Body of pancreas (tissue), 4 donors: Measurements from ENCODE around the gene UPP2.

Source experiments
- POLR2A ChIP-seq, 3 donors: fragments of 450-650 bp; IDR thresholded peaks; one replicate each; pipeline ENCODE4 v1.6.1; 2016; ENCODE audit warnings: antibody characterized with exemption in 3 of 3, mild to moderate bottlenecking in 2 of 3
- TF ChIP-seq, protein P1 (sequence below), 7 experiments: fragments of 450-650 bp in 4 of 7; fragments of 200-600 bp in 3 of 7; sonication (generic) in 3 of 7; IDR thresholded peaks; one replicate each; pipeline ENCODE4 v1.5.1; 2016 to 2019; ENCODE audit warnings: antibody characterized with exemption in 7 of 7

DNA sequence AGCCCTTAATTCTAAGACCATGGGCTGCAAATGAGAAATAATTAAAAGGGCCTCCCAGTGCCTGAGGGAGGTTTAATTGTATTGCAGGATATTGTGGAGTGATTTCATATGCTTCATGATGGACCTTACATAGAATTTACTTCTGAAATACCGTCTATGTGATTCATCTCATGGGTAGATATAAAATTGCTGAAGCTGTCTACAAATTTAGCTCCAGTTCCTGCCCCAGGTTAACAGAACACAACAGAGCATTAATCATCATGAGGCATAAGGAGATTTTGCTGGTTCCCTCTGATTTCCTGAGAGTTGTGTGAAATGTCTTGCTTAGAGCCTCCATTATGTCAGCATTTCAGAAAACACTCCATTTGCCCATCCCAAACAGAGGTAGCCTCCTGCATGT is 770 bp downstream of the UPP2 start:
- TF ChIP-seq POLR2A (IDR thresholded peaks at IDR 0.05), result no peak
- TF ChIP-seq, protein P1, sequence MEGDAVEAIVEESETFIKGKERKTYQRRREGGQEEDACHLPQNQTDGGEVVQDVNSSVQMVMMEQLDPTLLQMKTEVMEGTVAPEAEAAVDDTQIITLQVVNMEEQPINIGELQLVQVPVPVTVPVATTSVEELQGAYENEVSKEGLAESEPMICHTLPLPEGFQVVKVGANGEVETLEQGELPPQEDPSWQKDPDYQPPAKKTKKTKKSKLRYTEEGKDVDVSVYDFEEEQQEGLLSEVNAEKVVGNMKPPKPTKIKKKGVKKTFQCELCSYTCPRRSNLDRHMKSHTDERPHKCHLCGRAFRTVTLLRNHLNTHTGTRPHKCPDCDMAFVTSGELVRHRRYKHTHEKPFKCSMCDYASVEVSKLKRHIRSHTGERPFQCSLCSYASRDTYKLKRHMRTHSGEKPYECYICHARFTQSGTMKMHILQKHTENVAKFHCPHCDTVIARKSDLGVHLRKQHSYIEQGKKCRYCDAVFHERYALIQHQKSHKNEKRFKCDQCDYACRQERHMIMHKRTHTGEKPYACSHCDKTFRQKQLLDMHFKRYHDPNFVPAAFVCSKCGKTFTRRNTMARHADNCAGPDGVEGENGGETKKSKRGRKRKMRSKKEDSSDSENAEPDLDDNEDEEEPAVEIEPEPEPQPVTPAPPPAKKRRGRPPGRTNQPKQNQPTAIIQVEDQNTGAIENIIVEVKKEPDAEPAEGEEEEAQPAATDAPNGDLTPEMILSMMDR (IDR thresholded peaks at IDR 0.05), result no peak
